Measurements from ENCODE around the gene GOLGA1. TPM values are rescaled to one million over a fixed set of nuclear protein-coding genes. Genes with fewer than 3 reads are reported as not detected.

GOLGA1 gene
- total RNA-seq, 2 donors from 2014 or later = 19.1 to 23.2 TPM

DNA sequence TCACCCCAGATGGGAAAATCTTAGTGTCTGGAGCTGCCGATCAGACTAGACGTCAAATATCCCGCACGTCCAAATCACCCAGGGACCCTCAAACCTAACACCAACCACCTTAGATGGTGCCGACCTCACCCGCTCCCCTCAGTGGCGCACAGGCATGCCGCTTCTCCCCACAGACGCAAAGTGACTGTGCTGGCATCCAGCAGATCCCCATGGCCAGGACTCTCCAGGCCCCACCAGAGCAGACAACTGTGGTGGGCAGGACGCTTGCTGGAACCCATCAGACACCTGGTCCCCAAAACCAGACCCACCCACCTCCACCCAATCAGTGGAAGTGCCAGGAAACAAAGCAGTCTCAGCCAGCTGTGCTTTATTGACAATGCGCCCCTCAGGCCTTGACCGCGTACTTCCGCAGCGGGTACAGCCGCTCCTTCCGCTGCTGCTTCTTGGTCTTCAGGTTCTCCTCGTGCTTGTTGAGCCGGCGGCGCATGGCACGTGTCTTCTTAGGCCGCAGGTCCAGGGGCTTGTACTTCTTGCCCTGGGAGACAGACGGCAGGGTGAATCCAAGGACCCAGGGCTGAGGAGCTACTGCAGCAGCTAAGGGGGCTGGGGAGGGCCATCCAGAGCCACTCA, 83.2 kb downstream of the GOLGA1 start:
- Histone ChIP-seq H3K27ac (no peak overlapping the region), H3K4me3 (no peak overlapping the region), H3K9ac (ENCODE audit: low read depth in 2 of 2, low read length in 2 of 2) (no peak overlapping the region), H3K36me3 (peaks cover 20% of the 10 kb centered on the region), H3K27me3 (no peaks in the 10 kb centered on the region), H3K4me1 (peaks cover 14% of the 10 kb centered on the region), H3K9me3 (no peaks in the 10 kb centered on the region)
- TF ChIP-seq, protein P1, sequence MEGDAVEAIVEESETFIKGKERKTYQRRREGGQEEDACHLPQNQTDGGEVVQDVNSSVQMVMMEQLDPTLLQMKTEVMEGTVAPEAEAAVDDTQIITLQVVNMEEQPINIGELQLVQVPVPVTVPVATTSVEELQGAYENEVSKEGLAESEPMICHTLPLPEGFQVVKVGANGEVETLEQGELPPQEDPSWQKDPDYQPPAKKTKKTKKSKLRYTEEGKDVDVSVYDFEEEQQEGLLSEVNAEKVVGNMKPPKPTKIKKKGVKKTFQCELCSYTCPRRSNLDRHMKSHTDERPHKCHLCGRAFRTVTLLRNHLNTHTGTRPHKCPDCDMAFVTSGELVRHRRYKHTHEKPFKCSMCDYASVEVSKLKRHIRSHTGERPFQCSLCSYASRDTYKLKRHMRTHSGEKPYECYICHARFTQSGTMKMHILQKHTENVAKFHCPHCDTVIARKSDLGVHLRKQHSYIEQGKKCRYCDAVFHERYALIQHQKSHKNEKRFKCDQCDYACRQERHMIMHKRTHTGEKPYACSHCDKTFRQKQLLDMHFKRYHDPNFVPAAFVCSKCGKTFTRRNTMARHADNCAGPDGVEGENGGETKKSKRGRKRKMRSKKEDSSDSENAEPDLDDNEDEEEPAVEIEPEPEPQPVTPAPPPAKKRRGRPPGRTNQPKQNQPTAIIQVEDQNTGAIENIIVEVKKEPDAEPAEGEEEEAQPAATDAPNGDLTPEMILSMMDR (IDR thresholded peaks at IDR 0.05) = no peak
- intact Hi-C loops (cut with DNase I) = no loop called here
- no peak for DNase-seq

DNA sequence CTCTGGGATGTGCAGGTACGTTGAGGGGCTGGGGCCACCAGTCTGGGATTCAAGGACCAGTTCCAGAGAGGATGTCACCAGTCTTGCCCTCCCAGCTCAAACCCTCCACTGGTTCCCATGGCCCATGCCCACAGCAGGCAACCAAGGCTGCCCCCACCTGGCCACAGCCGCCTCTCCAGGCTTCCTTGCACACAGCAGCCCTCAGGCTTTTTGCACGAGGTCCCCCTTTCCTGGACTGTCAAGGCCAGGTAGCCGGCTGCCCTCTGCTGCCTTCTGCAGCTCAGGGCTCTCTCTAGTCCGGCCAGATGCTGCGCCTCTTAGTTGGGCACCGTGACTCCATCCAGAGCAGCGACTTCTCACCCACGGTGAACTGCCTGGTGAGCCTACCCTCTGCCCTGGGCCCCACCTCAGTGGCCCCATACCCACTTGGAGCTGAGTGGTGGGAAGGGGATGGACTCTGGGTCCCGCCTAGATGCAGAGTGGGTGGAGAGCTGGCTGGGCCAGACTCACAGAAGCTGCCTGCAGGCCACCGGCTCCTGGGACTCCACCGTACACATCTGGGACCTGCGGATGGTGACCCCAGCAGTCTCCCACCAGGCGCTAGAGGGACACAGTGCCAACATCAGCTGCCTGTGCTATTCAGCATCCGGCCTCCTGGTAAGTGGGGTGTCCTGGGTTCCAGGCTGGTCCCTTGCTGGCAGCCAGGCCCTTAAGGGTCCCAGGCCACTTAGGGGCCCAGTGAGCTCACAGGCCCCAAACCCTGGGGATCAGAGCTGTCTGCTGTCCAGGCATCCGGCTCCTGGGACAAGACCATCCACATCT, 84.7 kb downstream of the GOLGA1 start:
- Histone ChIP-seq H3K36me3 (peaks cover 20% of the 10 kb centered on the region), H3K27me3 (no peaks in the 10 kb centered on the region), H3K9me3 (no peaks in the 10 kb centered on the region), H3K4me3 (no peak overlapping the region), H3K9ac (ENCODE audit: low read depth in 2 of 2, low read length in 2 of 2) (no peak overlapping the region), H3K27ac (no peak overlapping the region), H3K4me1 (peaks cover 14% of the 10 kb centered on the region)
- TF ChIP-seq, protein P1 (IDR thresholded peaks at IDR 0.05) = no peak
- intact Hi-C loops (cut with DNase I) = no loop called here
- DNase-seq = no peak

DNA sequence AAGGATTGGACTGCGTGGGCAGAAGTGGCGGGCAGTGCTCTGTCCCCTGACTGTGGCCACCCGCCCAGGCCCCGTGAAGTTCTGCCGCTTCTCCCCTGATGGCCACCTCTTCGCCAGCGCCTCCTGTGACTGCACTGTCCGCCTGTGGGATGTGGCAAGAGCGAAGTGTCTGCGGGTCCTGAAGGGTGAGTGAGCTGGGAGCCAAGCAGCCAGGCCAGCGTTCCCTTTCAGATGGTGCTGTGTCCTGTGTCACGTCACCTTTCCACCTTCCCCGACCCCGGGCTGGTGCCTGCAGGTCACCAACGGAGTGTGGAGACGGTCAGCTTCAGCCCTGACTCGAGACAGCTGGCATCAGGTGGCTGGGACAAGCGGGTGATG, 85.3 kb downstream of the GOLGA1 start:
- H3K27me3 ChIP-seq = no peaks in the 10 kb centered on the region
- no peaks in the 10 kb centered on the region for H3K9me3 ChIP-seq
- H3K9ac ChIP-seq (ENCODE audit: low read depth in 2 of 2, low read length in 2 of 2) = no peak overlapping the region
- peaks cover 8% of the 10 kb centered on the region for H3K4me1 ChIP-seq
- TF ChIP-seq, protein P1 (IDR thresholded peaks at IDR 0.05) = no peak
- H3K4me3 ChIP-seq = no peak overlapping the region
- H3K36me3 ChIP-seq = peaks cover 20% of the 10 kb centered on the region
- intact Hi-C loops (cut with DNase I) = no loop called here
- no peak for DNase-seq
- H3K27ac ChIP-seq = no peak overlapping the region

DNA sequence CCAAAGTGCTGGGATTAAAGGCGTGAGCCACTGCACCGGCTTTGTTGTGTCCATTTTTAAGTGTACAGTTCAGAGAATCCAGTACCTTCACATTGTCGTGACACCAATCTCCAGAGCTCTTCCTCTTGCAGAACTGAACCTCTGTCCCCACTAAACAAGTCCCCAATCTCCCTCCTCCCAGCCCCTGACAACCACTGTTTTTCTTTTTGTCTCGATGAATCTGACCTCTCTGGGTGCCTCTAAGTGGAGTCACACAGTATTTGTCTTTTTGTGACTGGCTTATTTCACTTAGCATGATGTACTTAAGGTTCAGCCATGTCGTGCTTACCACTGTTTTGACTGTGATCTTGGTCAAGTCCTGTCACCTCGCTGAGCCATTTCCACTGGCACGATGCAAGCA, 86.1 kb downstream of the GOLGA1 start:
- DNase-seq = no peak
- TF ChIP-seq, protein P1 (IDR thresholded peaks at IDR 0.05) = no peak
- H3K9ac ChIP-seq (ENCODE audit: low read depth in 2 of 2, low read length in 2 of 2) = no peak overlapping the region
- peaks cover 20% of the 10 kb centered on the region for H3K36me3 ChIP-seq
- intact Hi-C loops (cut with DNase I) = no loop called here
- peaks cover under 1% of the 10 kb centered on the region for H3K4me1 ChIP-seq
- no peak overlapping the region for H3K4me3 ChIP-seq
- H3K27me3 ChIP-seq = no peaks in the 10 kb centered on the region
- H3K9me3 ChIP-seq = no peaks in the 10 kb centered on the region
- H3K27ac ChIP-seq = no peak overlapping the region

DNA sequence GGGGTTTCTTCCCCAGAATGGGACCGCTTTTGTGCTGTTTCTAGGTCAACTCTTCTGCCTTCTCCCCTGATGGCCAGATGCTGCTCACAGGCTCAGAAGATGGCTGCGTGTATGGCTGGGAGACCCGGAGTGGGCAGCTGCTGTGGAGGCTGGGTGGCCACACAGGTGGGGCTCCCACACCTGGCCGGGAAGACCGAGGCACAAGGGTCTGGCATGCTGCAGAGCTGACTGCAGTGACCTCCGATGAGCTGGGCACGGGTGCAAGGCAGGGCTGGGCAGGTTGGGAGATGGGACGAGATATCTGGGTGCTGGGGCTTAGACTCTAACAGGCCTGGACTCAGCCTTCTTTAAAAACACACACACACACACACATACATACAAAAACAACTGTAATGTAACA, 86.7 kb downstream of the GOLGA1 start:
- H3K36me3 ChIP-seq = peaks cover 19% of the 10 kb centered on the region
- TF ChIP-seq, protein P1 (IDR thresholded peaks at IDR 0.05) = no peak
- intact Hi-C loops (cut with DNase I) = no loop called here
- H3K4me1 ChIP-seq = no peaks in the 10 kb centered on the region
- H3K9ac ChIP-seq (ENCODE audit: low read depth in 2 of 2, low read length in 2 of 2) = no peak overlapping the region
- H3K9me3 ChIP-seq = no peaks in the 10 kb centered on the region
- no peak overlapping the region for H3K4me3 ChIP-seq
- H3K27me3 ChIP-seq = no peaks in the 10 kb centered on the region
- H3K27ac ChIP-seq = no peak overlapping the region
- DNase-seq = no peak

Data from colonic mucosa (tissue), 4 donors.